DND-41 (cell line): Measurements from ENCODE around the gene EOLA2.
"Not testable (repeated sequence)": the region's sequence is repeated elsewhere in the genome, so short reads cannot be mapped to it uniquely, and the experiment has no call there.

Source experiments
- EZH2 ChIP-seq: IDR thresholded peaks from 3 replicates; pipeline ENCODE4 v1.6.1; 2012; ENCODE audit warnings: borderline replicate concordance, low read depth, mild to moderate bottlenecking, moderate library complexity, low read length, inconsistent platforms; ENCODE audit not compliant: severe bottlenecking
- TF ChIP-seq, protein P1 (sequence below): IDR thresholded peaks from 2 replicates; pipeline ENCODE4 v1.5.1; 2012; ENCODE audit warnings: borderline replicate concordance, low read length, moderate library complexity, mild to moderate bottlenecking; ENCODE audit not compliant: poor library complexity, severe bottlenecking; ENCODE audit errors: extremely low read depth

DNA sequence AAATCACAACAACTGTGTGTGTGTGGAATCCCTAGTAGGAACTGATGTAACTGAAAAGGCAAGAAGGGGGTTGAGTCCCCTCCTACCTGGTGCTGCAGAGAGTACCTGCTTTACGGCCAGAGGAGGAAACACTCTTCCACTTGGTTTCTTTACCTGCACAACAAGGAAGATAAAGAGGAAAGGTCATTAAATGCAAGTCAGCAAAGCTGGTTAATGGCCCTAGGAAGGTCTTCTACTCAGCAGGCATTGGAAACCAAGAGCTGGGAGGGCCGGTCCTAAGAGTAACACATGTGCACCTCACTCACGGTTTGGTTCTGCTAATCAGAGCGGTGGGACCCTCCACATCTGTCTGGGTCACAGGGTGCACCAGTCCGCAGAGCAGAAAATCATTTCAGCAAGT lies 963 bp downstream of the EOLA2 start:
- TF ChIP-seq, protein P1, sequence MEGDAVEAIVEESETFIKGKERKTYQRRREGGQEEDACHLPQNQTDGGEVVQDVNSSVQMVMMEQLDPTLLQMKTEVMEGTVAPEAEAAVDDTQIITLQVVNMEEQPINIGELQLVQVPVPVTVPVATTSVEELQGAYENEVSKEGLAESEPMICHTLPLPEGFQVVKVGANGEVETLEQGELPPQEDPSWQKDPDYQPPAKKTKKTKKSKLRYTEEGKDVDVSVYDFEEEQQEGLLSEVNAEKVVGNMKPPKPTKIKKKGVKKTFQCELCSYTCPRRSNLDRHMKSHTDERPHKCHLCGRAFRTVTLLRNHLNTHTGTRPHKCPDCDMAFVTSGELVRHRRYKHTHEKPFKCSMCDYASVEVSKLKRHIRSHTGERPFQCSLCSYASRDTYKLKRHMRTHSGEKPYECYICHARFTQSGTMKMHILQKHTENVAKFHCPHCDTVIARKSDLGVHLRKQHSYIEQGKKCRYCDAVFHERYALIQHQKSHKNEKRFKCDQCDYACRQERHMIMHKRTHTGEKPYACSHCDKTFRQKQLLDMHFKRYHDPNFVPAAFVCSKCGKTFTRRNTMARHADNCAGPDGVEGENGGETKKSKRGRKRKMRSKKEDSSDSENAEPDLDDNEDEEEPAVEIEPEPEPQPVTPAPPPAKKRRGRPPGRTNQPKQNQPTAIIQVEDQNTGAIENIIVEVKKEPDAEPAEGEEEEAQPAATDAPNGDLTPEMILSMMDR, result not testable (repeated sequence)
- TF ChIP-seq EZH2, result not testable (repeated sequence)
